ENCODE measurements around the gene ZNRF3.
"Not testable (repeated sequence)": the region's sequence is repeated elsewhere in the genome, so short reads cannot be mapped to it uniquely, and the experiment has no call there.

ZNRF3 gene

DNA sequence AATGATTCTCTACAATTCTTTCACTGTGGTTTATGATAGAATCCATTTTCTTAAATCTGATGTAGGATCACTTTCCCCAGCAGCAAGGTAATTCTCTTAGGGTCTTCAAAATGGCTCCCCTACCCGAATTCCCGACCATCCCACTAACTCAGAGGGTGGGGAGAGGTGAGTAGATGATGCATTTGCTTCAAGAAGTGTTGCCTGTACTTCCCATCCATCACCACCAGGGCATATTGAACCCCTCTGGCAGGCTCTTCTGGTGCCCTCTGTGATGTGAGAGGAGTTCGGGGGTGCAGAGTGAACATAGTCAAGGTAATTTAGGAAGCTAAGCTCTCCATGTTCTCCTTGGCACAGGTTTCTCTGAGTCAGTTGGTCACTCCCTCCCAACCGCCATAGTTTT lies 52.3 kb downstream of the ZNRF3 start:
- no peak for DNase-seq

DNA sequence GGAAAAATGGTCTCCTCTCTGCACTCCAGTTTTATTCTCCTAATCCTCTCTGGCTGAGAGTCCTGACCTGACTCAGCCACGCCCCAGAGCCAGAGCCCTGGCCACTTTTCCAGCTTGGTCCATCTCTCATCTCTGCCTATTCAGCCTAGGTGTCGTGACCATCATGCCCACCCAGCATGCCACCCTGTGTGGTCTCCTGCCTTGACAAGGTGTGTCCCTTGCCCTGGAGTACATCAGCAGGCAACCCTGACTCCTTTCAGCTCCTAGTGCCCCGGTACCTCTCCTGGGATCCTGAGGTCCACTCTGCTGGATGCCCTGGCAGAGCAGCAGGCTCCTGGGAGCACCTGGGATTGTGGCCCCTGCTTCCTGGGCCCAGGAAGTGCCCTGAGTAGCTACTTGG lies 52.8 kb downstream of the ZNRF3 start:
- no peak for DNase-seq

GRCh38 chr22:28937206-28938025 lies 54.0 kb downstream of the ZNRF3 start:
- no peak for DNase-seq

GRCh38 chr22:28938286-28938833 lies 55.0 kb downstream of the ZNRF3 start:
- DNase-seq: no peak

GRCh38 chr22:28939394-28939793 lies 56.0 kb downstream of the ZNRF3 start:
- DNase-seq: no peak

DNA sequence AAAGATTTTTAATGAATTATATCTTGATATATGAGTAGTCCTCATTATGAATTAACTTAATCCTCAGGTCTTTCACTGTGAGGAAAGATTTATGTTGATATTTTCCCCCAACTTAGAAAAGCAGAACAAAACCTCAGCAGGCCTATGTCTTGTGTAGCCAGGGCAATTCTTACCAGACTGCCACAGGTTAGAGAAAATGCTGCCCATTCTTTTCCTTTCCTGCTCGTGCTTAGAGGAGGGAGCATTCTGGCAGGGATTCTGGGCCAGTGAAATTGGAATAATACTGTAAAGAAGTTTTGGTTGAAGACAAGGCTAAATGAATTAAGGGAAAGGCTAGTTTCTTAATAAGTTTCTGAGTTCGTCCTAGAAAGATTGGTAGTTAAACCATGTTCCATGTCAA lies 56.6 kb downstream of the ZNRF3 start:
- DNase-seq: no peak

GRCh38 chr22:28940441-28940840 lies 57.1 kb downstream of the ZNRF3 start:
- no peak for DNase-seq

DNA sequence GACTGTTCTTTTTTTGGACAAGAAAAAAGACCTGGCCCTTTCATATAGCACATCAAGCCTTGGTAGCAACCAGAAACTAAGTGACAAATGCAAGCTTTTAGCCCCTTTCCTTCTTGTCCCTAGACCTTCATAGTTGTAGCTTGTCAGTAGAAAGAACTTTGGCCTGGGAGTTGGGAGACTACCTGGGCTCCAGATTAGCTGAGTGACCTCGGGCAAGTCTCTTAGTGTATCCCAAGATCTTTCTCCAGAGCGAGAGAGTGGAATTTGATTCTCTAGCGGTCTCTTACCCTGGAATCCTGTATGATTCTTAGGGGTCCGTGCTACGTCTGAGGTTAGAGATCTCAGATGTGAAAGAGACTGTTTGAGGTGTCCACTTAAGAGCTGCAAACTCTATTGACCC lies 59.0 kb downstream of the ZNRF3 start:
- no peak for DNase-seq

DNA sequence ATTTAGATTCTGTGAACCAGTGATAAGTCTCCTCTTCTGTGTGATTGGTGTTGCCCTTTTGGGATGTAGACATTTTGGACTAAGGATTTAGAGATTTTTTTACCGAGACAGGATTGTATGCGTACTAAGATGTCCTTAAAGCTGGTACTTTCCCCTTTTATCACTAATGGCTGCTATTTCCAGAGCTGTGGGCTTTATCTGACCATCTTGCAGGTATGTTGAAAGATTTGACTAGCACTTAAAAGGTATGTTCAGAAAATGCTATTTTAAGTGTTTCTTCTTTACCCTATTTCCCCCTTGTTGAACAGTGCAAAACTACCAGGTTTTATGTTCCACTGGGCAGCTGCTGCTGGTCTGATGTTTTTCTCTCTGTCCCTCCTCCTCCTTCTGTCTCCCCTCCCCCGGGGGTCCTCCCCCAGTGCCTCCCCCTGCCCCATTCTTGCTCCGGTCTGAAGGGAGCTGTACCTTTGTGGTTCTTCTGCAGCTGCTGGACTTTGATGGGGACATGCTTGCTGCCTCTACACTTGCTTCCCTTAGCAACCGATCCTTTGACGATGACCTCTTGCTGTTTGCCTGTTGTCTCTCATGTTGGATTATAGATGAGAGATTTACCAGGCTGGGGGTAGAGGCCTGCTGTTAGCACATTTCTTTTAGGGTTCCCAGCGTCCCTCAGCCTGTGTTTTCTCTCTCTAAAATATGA lies 59.6 kb downstream of the ZNRF3 start:
- no peak for DNase-seq

GRCh38 chr22:28943501-28943879 lies 60.1 kb downstream of the ZNRF3 start:
- no peak for DNase-seq

DNA sequence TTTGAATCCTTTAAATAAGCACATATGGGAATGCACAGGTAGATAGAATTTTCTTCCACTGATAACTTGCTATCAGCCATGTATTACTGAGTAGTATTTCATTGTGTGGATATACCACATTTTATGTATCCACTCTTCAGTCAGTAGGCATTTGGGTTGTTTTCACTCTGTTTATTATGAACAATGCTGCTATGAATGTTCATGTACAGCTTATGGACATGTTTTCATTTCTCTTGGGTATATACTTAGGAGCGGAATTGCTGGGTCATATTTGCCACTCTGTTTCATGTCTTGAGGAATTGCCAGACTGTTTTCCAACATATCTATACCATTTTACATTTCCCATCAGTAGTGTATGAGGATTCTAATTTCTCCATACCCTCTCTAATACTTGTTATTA lies 63.8 kb downstream of the ZNRF3 start:
- DNase-seq: no peak

GRCh38 chr22:28948424-28948823 lies 65.1 kb downstream of the ZNRF3 start:
- no peak for DNase-seq

- not testable (repeated sequence) for DNase-seq
Observed at GRCh38 chr22:28948860-28949551, 65.6 kb downstream of the ZNRF3 start.

- DNase-seq: no peak
Observed at GRCh38 chr22:28949788-28950187, 66.4 kb downstream of the ZNRF3 start.

- no peak for DNase-seq
Observed at GRCh38 chr22:28950617-28951411, 67.4 kb downstream of the ZNRF3 start.

DNA sequence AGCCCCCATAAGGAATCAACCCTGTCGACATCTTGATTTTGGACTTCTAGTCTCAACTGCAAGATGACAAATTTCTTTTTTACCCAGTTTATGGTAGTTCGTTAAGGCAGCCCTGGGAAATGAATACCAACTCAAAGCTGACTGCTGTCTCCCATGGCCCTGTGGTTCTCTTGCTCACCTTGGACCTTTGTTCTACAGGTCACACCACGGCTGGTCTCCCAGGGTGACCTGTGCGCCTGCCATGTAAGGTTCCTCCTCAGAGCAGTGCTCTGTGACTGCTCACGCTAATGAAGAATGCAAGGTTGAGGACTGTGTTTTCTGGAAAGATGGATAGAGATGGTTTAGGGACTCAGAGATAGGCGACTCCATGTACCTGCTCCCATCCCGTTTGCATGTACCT lies 68.2 kb downstream of the ZNRF3 start:
- DNase-seq: no peak

DNA sequence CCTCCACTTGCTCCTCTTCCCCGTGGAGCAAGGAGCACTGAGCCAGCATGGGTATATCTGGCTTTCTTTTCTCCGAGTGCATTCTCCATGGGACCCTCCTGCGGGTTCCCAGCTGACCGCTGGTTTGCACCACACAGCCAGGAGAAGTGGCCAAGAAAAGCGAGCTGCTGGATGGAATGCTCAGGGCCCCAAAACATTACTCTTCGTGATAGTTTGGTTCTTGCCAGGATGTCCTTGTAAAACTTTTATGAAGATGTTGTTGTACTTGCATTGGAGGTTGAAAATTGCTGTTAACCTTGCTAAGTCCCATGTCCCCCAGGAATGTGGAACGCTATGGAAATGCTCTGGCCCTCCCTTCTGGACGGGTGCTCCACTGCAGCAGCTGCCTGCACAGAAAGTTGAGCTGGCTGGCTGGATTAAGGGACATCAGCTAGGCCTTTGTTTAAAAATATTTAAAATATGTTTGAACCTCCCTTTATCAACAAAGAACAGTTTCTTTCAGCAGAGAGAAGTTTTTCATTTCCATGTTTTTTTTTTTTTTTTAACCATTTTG lies 68.7 kb downstream of the ZNRF3 start:
- no peak for DNase-seq

DNA sequence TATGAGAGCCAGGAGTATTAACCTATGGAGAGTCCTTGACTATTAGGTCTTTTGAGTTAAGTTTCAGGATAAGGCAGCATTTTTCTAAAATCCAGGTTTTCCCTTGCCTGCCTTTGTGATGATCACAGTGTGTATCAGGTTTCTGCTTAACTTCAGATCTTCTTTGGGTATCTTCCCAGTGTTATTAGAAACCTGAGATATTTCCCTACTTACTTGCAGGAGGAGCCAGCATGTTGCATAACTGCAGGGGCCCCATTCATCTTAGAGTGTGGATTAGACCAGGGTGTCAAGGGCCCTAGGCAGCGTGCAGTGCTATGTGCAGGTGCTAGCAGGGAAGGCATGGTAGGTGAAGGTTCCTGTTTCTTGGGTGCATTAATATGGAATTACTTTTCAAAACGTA lies 69.5 kb downstream of the ZNRF3 start:
- no peak for DNase-seq

DNA sequence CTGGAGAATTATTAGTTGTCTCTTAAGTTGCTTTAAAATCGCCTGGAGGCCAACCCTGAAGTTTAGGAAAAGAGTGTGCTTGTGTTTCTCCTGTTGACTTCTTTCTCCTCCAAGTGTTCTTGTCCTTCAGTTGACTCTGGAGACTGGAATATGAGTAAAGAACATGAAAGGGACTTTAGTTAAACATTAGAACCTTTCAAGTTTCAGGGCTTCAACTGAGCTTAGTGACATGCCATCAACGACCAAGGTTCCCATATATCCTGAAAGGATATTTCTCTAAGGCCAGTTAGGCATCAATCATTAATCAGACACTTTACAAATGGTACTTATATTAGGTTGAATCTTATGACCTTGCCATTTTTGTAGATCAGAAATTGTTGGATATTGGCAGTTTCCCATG lies 70.0 kb downstream of the ZNRF3 start:
- no peak for DNase-seq

DNA sequence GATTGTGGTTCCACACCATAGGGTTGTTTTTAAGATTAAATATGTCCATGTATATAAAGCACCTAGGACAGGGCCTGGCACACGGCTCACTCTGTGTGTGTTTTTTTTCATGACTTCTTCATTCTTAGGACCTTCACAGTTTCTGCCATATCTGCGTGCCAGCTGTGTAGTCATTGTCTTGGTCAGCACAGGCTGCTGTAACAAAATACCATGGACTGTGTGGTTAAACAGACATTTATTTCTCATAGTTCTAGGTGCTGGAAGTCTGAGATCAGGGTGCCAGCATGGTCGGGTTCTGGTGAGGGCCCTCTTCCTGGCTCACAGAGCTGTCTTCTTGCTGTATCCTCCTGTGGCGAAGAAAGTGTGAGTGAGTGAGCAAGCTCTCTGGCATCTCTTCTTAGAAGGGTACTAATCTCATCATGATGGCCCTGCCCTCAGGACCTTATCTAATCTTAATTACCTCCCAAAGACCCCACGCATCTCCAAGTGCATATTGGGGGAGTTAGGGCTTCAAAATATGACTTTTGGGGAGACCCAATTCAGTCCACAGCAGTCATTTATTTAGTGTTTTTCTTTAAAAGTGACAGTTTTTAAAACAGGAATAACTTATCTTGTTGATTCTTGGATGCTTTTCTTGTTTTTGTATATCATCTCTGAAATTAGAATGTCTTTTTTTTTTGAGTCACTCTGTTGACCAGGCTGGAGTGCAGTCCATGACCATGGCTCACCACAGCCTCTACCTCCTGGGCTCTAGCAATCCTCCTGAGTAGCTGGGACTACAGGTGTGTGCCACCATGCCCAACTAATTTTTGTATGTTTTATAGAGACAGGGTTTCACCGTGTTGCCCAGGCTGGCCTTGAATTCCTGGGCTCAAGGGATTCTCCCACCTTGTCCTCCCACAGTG lies 70.9 kb downstream of the ZNRF3 start:
- DNase-seq: no peak

DNA sequence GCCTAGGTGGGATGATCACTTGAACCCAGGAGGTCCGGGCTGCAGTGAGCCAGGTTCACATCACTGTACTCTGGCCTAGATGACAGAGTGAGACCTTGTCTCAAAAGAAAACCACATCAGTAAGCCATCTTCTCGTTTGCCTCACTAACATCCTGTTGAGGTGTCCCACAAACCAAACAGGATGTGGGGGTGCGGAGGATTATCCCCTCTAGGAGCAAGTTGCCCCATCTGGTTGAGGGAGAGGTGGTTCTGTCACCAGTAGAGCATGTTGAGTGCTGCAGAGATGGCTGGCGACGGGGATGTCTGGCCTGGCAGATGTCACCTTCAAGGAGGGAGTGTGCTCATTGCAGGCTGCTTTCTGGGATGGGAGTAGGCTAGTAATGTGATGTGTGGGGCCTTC lies 72.4 kb downstream of the ZNRF3 start:
- no peak for DNase-seq
